Measurements from ENCODE around the gene MED16.

DNA sequence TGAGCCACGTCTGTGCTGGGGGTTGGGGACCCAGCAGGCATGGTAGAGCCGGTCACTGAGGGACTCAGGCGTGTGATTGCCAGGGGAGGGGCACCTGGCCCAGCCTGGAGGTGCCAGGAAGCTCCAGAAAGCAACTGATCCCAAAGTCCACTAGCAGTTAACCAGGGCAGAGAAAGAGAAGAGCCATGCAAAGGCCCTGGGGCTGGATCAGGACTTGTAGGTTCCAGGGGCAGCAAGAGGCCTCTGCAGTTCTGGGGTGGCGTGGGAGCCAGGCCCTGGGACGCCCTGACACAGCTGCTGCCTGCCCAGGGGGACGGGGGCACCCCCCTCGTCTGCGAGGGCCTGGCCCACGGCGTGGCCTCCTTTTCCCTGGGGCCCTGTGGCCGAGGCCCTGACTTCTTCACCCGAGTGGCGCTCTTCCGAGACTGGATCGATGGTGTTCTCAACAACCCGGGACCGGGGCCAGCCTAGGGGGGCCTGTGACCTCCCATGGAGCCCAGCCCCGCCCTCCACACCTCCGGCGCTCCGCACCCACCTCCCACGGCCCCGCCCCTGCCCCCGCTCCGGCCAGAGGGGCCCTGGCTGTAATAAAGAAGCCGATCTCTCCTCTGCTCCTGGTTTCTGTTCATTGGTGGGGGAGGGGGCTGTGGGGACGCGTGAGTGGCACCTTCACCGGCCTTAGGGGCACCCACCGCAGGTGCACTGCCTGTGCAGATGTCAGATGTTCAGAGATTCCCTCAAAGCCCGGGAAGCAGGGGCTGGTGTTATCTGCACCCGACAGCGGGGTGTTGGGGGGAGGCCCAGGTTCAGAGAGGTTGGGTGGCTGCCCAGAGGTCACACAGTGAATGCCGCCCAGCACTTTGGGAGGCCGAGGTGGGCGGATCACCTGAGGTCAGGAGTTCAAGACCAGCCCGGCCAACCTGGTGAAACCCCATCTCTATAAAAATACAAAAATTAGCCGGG is 61.3 kb downstream of the MED16 start:
- TF ChIP-seq, protein P1, sequence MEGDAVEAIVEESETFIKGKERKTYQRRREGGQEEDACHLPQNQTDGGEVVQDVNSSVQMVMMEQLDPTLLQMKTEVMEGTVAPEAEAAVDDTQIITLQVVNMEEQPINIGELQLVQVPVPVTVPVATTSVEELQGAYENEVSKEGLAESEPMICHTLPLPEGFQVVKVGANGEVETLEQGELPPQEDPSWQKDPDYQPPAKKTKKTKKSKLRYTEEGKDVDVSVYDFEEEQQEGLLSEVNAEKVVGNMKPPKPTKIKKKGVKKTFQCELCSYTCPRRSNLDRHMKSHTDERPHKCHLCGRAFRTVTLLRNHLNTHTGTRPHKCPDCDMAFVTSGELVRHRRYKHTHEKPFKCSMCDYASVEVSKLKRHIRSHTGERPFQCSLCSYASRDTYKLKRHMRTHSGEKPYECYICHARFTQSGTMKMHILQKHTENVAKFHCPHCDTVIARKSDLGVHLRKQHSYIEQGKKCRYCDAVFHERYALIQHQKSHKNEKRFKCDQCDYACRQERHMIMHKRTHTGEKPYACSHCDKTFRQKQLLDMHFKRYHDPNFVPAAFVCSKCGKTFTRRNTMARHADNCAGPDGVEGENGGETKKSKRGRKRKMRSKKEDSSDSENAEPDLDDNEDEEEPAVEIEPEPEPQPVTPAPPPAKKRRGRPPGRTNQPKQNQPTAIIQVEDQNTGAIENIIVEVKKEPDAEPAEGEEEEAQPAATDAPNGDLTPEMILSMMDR (conservative IDR thresholded peaks at IDR 0.05; ENCODE audit: low read length): no peak
- no peak for TF ChIP-seq EZH2phosphoT487 (IDR thresholded peaks at IDR 0.05; ENCODE audit: borderline replicate concordance, low read depth, low read length)
